H1 (cell line): ENCODE results near the gene TMCC3. TPM values are rescaled to one million over a fixed set of nuclear protein-coding genes. Genes with fewer than 3 reads are reported as not detected.

ENCODE experiments used
- RAD21 ChIP-seq, 2 experiments: IDR thresholded peaks in 1 of 2; conservative IDR thresholded peaks in 1 of 2; 2 replicates each; pipeline ENCODE4 v1.6.1; 2011; ENCODE audit warnings: low read depth in 2 of 2, low read length in 2 of 2, improper control_type of control experiment in 1 of 2, inconsistent platforms in 1 of 2, mild to moderate bottlenecking in 1 of 2, moderate library complexity in 1 of 2
- polyA plus RNA-seq, 7 experiments: library from polyadenylated mRNA; depleted of rRNA in 3 of 7; stranded (reverse) in 5 of 7; unstranded in 2 of 7; fragments of >200 nt in 5 of 7; fragments of 200-250 nt in 2 of 7; gene quantifications; 1 replicate in 5 of 7; 2 replicates in 1 of 7; 4 replicates in 1 of 7; pipeline versions ENCODE4 v1.2.1 to v1.2.3, GENCODE V29; 2011 to 2013; ENCODE audit warnings: missing spikeins in 2 of 7, mixed read lengths in 2 of 7
- total RNA-seq: library from RNA; stranded (reverse); fragmentation: NEBNext Ultra II Directional; extraction: Animal tissue kit (Norgen Biotek cat#: 25700); gene quantifications from 2 replicates; pipeline ENCODE4 v1.2.1, GENCODE V29; 2021

The TMCC3 gene
- total and polyA plus RNA-seq, 2 of the 8 experiments (the other 6 are each of a cell fraction or from before 2014, with no cell fraction given), result 1.7 to 4.1 TPM

DNA sequence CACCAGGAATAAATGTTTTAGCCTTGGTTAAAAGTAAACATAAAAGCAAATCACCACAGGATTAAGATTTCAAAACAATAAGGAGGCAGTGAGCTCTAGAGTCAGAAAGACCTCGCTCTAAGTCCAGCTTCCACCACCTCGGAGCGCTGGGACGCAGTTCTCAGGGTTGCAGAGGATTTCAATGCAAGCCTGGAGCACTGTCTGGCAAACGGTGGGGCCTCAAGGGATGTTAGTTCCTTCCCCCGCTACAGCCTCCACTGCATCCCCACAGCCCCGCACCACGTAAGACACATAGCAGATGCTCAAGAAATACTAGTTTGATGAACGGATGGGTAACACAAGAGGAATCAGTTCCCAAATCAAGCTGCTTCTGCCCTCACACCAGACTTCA, 39.3 kb upstream of the TMCC3 start (continued):
- no peak for TF ChIP-seq RAD21 (IDR thresholded peaks at IDR 0.05 in 1 of 2, conservative IDR thresholded peaks at IDR 0.05 in 1 of 2; ENCODE audit: low read depth in 2 of 2, low read length in 2 of 2)
- TF ChIP-seq, all 59 proteins: peak for 0
